GM21576 (cell line): ENCODE results near the gene COL5A2.

ENCODE experiments used
- ATAC-seq: cut with Tn5 transposase; IDR thresholded peaks from one replicate; pipeline ENCODE4 v1.9.1; 2021; ENCODE audit warnings: mild to moderate bottlenecking, moderate library complexity; ENCODE audit not compliant: unreplicated experiment

The COL5A2 gene

DNA sequence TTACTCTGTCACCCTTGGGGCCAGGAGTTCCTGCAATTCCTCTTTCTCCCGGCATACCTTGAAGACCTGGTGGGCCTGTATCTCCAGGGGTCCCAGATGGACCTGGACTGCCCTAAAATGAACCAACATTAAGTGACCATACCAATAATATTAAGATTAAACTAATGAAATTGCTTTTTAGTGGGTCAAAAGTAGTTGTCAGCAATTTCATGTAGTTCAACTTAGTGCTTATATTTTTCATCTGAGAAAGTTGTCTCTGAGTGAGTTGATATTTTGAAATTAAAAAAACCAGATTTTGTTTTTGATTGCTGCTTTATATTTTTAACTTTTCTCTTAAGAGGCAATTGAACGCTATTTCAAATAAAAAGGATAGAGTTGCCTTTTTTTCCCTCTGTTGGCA lies 122.2 kb downstream of the COL5A2 start:
- no peak for ATAC-seq

DNA sequence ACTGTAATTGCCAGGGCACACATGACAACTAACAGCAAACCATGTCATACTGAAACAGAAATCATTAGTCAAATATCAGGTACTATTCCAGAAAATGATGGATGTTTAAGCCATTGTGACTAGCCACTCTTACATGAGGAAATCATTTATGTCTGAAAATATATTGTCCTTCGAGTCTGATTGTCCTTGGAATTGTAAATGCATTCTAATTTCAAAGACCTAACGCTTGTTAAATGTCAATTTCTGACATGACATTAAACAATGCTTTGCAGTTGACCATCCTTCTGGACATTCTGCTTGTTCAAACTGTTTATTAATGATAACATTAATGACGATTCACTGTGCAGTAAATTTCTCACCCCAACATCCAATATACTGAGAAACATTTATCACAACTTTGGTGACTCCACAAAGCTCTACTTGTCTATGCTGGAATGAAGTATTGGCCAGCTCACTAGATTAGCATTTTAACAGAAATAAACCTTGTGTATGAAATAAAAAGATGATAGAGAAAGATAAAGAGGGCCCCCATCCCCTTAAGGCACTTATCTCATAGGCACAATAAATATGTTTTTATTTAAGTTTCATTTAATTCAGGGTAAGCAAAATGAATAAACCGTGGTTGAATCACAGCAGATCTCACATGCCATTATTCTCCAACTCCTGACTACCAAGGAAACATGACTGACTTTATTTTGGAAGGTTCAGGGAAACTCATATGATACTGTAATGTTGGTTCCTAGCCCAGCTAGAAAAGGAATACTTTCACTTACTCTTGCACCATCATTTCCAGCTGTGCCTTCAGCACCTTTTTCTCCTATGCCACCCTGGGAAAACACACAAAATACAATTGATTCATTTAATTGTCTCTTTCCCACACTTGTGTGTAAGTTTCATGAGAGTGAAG lies 123.1 kb downstream of the COL5A2 start:
- ATAC-seq: no peak

DNA sequence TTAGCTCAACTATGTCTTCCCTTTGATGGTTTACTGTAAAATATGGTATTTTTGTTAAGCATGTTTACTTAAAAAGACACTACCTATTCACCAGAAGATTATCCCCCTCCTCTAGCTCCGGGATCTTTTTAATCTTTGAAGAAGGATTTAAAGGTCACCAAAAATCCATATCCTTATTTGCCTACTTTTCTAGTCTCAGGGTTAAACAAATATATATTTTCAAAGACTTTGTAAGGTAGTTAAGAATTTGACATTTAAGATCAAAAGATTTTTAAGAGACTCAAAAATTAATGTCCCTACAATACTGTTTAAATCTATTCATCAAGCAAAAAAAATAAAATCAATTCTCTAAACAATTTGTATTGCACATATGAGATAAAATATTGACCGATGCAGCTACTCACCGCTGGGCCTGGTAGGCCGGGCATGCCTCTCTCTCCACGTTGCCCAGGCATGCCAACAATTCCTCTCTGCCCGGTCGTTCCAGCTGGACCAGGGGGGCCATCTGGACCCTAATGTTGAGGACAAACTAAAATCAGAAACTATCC lies 129.3 kb downstream of the COL5A2 start:
- ATAC-seq: no peak

DNA sequence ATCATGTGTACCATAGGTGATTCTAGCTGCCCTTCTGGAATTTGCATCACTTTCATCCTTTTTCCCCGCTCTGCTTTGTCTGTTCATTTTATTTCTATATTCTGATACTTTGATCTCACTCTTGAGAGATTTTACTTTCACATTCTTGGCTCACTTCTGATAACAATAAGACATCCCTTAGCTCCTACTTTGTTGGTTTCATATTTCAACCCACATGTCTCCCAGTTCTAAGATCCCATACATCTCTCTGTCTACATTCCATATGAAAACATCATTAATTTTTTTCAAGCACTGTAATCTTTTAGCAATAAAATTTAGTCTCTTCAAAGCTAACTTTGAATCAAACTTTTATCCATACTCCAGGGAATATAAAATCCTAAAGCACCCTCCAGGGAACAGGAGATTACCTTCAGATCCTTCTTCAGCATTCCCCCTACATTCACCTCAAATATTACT lies 129.8 kb downstream of the COL5A2 start:
- ATAC-seq: no peak

DNA sequence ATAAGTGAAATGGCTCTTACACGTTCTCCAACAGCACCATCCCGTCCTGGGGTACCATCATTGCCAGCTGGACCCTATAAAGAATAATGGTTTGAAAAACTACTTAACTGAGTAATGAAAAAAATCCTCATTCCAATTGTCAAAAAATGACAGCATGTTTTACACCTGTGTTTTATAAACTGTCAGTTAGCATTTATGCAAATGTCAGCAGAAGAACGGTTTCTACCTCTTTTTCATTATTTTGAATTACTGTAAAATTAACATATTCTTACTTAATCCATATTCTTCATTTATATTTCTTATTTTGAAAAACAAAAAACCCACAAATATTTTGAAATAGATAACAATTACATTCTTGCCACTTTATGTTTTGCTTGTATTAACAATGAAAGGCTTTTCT lies 131.4 kb downstream of the COL5A2 start:
- ATAC-seq: no peak

DNA sequence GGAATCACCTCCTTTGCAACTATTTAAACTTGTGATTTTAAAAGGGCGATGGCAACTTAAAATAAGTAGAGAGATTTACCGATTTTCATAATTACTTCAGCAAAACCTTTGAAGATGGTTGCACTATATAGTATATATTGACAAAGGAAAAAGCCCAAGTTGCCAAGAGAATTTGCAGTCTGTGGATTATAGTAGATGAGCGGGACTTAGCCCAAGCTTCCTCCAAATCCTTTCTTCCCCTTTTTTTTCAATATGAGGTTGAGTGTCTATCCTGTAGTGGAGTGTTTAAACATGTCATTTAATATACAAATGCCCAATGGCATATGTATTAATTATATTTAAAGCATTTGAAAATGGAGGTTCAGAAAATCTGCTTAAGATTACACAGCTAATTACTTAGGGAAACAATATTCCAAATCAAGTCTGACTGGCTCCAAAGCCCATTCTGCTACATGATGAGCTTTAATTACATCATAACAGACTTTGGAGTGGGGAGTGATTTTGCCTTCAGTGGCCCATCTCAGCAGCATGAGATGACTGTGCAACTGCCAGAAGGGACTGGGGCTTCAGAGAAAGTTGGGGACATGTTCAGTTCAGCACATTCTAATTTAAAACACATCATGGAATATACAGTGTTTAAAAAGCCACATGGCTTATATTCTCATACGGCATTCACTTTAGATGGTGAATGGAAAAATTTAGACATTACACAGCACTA lies 132.2 kb downstream of the COL5A2 start:
- ATAC-seq: no peak

DNA sequence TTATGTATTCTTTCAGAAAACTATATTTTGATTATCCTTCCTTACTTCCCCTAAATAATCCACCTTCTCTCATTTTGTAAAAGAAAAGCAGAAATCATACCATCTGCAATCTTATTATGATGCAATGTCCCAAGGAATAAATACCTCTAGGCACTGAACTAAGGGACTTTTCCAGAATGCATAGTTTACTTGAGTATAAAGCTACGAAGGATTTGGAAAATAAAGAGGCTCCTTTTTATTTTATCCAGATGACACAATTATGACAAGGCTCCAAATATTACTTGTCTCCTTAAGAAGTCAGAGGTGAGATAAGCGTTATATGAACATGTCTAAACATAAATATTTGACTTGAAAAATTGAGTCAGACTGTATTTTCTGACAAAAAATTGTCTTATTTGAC lies 133.2 kb downstream of the COL5A2 start:
- no peak for ATAC-seq

DNA sequence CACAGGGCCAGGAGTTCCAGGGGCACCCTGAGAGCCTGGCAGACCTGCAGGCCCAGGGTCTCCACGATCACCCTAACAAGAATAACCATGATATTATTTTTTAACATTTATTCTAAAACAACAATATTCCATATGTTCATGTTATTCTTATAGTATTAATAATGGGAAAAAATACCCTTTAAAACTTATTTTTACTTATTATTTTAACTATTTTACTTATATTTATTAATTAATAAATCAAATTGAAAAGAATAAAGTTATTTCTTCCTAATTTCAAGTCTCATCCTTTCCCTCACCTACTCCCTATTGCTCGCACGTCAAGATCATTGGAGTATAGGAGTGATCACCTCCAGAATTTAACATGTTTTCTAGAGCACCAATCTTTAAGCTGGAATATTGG lies 133.7 kb downstream of the COL5A2 start:
- no peak for ATAC-seq

DNA sequence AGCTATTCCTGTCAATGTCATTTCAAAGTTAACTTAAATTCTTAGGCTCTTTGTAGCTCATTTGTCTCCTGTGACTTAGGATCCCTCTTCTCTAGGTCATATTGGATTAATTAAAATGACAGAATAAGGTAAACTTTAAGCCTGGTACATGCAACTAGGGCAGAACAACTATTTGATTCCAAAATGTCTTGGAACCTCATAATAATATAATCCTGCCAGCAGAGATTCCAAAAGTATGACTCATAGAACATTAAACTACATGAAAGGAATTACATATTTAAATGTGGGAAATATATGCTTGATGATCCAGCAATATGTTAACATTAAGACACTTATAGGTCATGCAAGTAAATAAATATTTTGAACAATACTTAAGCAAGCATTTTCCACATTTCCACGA lies 142.0 kb downstream of the COL5A2 start:
- ATAC-seq: no peak

DNA sequence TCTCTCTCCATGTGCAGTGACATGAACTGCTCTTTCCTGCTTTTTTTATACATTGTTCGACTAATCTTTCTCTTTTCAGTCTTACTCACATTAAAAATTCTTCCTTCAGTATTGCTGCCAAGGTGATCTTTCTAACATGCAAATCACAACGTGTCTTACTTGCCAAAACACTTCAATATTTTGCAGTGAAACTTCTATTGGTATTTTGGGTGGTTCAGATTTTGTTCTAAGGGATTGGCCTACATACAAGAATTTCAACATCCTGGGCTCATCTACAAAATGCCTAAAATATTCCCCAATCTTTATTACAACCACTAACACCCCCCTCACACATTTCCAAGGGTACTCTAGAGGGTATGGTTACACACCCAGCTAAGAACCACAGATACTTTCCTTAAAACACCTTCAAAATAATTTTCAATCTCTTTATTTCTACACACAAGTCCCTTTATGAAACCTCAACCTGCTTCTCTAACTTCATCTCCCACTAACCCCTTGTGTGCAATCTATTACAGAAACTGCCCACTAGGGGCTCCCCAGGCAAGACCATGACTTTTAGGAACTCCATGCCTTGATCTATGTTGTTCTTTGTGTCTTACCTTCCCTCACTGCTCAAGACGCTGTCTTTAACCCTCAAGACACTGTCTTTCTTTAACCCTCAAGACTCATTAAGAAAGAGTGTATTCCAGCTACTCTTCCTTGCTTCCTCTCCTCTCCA lies 154.5 kb downstream of the COL5A2 start:
- ATAC-seq: peak; percentile 84

DNA sequence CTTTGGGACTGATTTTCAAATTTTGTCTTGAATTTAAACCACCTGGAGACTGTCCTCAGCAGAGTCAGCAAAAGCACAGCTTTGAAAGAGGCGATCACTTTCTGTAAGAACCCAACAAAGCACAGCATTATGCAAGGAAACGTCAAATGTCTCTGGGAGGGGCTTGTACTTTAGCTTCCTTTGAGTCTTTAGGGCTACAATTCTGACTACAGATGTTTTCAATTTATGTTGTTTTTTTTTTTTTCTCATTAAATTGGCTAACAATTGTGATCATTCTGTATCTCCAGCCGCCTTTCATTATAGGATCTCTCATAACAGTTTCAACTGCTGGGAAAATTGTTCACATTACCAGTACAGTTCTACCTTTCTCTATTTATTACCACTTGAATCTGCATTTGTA lies 157.1 kb downstream of the COL5A2 start:
- no peak for ATAC-seq

DNA sequence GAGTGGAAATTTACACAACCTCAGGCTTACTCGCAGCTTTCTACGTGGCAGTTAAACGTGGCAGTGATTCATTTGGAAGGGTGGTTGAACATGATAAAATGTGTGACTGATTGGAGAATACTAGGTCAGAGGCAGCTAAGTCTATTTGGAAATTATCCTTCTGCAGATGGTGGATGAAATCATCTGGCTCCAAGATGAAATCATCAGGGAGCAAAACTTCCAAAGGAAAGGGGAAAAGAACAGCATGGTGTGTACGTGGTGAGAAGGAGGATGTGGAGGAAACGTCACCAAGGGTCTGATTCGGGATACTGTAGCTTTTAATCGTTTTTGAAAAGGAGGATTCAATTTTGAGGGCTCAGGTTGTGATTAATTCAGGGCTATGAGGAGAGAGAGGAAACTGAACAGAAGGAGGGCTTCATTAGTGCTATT lies 157.5 kb downstream of the COL5A2 start:
- no peak for ATAC-seq

DNA sequence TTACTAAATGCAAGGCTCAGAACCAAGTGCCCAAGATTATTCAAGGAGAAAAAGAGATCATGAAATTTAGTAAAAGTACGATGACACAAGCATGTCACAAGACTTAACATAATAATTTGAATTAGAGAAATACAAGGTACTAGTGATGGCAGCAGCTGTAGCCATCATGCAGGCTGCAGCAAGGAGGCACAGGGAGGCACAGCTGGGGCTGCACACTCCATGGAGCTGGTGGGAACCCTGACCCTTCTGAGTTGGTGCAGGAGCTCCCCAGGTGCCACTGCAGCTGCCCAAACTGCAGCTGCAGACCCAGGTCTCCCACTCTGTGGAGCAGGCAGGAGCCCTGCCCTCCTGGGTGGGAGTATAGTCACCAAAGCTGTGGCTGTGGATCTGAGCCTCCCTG lies 159.4 kb downstream of the COL5A2 start:
- ATAC-seq: no peak

DNA sequence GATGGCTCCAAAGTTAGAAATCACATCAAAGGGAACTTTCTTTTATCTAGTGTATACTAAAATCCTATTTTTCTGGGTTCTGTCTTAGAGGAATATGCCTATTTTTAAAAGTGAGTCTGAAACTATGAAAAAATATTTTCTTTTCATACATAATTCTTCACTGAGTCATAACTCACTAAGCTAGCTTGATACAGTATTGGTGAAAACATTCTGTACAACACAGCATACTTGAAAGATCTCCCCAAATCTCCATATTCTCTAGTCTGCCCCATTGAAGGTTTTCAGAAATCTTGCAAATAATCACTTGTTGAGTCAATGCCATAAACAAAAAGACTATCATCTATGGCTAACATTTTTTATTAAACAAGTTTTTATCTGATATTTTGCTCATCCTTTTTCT lies 160.9 kb downstream of the COL5A2 start:
- no peak for ATAC-seq

DNA sequence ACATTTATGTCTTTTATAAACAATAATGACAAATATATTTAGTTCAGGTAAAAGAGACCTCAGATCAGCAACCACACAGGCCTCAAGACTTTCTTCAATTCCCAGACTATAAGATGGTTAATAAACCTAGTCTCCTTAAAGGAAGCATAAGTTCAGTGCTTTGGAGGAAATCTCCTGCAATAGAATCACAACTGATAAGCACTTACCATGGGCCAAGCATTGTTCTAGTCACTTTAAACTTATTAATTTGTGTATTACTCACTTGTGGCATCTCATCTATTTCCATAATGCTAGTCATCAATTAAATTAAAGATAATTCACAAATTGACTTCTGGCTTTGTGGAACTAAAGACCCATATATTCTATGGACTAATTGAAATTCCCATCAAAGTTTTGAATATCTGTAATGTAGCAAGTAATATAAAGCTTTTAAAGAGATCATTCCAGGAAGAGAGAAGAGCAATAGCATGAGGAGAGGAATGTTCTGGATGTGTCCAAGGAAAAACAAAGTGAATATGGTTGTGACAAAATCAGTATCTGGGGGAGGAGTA lies 163.2 kb downstream of the COL5A2 start:
- no peak for ATAC-seq

DNA sequence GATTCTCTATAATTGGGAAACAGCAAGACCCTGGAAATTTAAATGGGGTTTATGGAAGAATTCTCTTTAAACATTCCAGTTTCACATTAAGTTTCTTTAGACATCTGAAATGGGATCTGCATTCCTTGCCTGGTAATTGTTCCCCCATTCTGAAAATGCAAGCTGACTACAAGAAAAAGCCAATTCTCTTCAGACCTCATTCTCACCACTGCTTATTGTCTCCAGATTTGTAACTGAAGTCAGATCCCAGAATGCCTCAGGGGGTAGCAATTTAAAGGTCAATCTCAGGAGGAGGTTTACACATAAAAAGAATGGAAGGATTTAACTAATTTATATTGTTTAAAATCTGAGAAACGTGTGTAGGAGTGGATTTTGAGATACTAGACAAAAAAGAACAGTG lies 164.2 kb downstream of the COL5A2 start:
- no peak for ATAC-seq

DNA sequence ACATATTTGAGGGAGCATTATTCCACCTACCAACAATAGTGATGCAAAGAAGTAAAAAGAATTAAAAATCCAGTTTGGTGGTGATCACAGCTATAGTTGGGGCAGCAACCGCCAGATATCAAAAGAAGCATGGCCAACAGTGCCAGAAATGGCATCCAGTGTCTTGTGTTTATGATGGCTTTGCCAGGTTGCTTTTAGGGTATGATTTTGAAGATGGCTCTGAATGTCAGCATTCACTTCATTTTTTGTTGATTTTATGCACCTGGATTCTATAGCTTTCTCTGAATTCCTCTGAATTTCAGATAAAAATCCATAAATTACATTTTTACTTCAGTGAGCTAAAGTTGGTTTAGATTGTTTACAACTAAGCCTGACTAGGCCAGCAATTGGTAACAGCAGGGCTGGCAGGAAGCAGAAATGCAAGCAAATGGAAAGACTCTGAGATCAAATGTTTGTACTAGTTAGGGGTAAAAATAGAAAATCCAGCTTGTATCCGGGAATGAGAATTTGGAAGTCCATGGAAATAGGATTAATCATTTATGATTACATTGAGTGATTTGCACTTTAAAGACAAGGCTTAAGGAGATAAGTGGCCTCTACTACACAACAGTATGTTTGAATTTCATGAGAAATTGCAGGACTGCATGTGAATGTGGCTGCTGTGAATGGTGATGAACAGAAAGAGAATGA lies 165.0 kb downstream of the COL5A2 start:
- no peak for ATAC-seq

DNA sequence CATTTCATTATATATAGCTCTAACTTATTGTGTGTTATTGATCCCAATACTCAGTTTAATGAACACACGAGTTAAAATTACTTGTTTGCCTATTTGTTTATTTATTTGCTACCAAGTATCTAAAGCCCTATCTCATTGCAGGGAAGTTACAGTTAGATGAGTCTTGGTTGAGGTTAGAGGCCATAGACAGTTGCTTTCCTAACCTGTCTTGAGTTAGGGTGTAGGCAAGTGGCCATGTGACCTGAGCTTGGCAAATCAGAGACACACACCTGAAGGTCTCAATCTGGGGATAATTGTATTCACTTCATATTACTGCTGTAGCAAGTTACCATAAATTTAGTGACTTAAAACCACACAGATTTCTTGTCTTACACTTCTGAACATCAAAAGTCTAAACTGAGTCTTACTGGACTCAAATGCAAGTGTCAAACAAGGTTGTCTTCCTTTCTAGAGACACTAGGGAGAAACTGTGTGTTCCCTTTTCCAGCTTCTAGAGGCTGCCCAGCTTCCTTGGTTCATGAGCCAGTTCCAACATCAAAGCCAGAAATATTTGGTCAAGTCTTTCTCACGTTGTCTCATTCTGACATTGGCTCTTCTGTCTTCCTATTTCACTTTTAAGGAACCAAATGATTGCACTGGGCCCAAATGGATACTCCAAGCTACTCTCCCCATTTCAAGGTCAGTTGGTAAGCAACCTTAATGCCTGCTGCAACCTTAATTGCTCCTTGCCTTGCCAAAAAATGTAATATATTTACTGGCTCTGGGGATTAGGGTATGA lies 165.7 kb downstream of the COL5A2 start:
- ATAC-seq: no peak

DNA sequence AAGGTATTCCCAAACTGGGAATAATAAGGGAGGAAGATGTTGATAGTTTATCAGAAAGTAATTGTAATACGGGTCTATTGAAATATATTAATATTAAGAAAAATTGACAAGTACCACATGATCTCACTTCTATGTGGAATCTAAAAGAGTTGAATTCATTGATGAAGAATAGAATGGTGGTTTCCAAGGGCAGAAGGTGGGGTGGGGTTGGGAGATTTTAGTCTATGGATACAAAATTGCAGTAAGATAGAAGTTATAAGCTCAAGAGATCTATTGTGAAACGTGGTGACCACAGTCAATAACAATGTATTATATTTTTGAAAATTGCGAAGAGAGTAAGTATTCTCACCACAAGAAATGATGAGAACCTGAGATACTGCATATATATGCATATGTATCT lies 166.5 kb downstream of the COL5A2 start:
- ATAC-seq: no peak

DNA sequence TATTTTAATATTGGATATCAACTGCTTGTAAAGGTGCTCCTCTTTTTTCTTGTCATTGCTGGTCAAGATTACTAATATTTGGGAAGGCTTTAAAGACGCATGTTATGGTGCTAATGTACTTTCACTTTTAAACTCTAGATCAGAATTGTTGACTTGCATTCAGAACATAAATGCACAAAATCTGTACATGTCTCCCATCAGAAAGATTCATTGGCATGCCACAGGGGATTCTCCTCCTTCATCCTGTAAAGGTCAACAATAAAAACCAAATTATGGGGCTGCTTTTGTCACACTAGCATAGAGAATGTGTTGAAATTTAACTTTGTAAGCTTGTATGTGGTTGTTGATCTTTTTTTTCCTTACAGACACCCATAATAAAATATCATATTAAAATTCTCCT lies 167.2 kb downstream of the COL5A2 start:
- no peak for ATAC-seq
